ENCODE results near the gene KCNK1. TPM values are rescaled to one million over a fixed set of nuclear protein-coding genes. Genes with fewer than 3 reads are reported as not detected.
"Not testable (repeated sequence)": the region's sequence is repeated elsewhere in the genome, so short reads cannot be mapped to it uniquely, and the experiment has no call there.

Gene KCNK1
- polyA plus RNA-seq, 4 donors: 6.7 to 8.2 (median 7.4) TPM

- DNase-seq (ENCODE audit: low read depth in 4 of 4, low spot score in 2 of 4): no peak
These were observed 6.4 kb upstream of the KCNK1 start for GRCh38 chr1:233607252-233608119.

GRCh38 chr1:233608988-233609387 lies 4.9 kb upstream of the KCNK1 start:
- no peak for DNase-seq (ENCODE audit: low read depth in 4 of 4, low spot score in 2 of 4)

- no peak for DNase-seq (ENCODE audit: low read depth in 4 of 4, low spot score in 2 of 4)
These were observed 4.0 kb upstream of the KCNK1 start for GRCh38 chr1:233609926-233610325.

GRCh38 chr1:233610628-233611027 lies 3.3 kb upstream of the KCNK1 start:
- DNase-seq (ENCODE audit: low read depth in 4 of 4, low spot score in 2 of 4): no peak

GRCh38 chr1:233611363-233611762 lies 2.5 kb upstream of the KCNK1 start:
- not testable (repeated sequence) for DNase-seq (ENCODE audit: low read depth in 4 of 4, low spot score in 2 of 4)

- DNase-seq (ENCODE audit: low read depth in 4 of 4, low spot score in 2 of 4): no peak
These were observed 352 bp downstream of the KCNK1 start for GRCh38 chr1:233614173-233614742.

- no peak for DNase-seq (ENCODE audit: low read depth in 4 of 4, low spot score in 2 of 4)
These were observed 1.0 kb downstream of the KCNK1 start for GRCh38 chr1:233614743-233615521.

- no peak for DNase-seq (ENCODE audit: low read depth in 4 of 4, low spot score in 2 of 4)
These were observed 1.7 kb downstream of the KCNK1 start for GRCh38 chr1:233615571-233615970.

GRCh38 chr1:233617025-233617424 lies 3.1 kb downstream of the KCNK1 start:
- no peak for DNase-seq (ENCODE audit: low read depth in 4 of 4, low spot score in 2 of 4)

- DNase-seq (ENCODE audit: low read depth in 4 of 4, low spot score in 2 of 4): not testable (repeated sequence)
These were observed 5.5 kb downstream of the KCNK1 start for GRCh38 chr1:233619414-233619813.

- no peak for DNase-seq (ENCODE audit: low read depth in 4 of 4, low spot score in 2 of 4)
These were observed 6.2 kb downstream of the KCNK1 start for GRCh38 chr1:233620065-233620464.

GRCh38 chr1:233621923-233622322 lies 8.0 kb downstream of the KCNK1 start:
- DNase-seq (ENCODE audit: low read depth in 4 of 4, low spot score in 2 of 4): no peak

- no peak for DNase-seq (ENCODE audit: low read depth in 4 of 4, low spot score in 2 of 4)
These were observed 10.4 kb downstream of the KCNK1 start for GRCh38 chr1:233624289-233624688.

GRCh38 chr1:233625087-233625486 lies 11.2 kb downstream of the KCNK1 start:
- no peak for DNase-seq (ENCODE audit: low read depth in 4 of 4, low spot score in 2 of 4)

- no peak for DNase-seq (ENCODE audit: low read depth in 4 of 4, low spot score in 2 of 4)
These were observed 11.6 kb downstream of the KCNK1 start for GRCh38 chr1:233625510-233625981.

GRCh38 chr1:233627376-233627775 lies 13.5 kb downstream of the KCNK1 start:
- DNase-seq (ENCODE audit: low read depth in 4 of 4, low spot score in 2 of 4): no peak

- no peak for DNase-seq (ENCODE audit: low read depth in 4 of 4, low spot score in 2 of 4)
These were observed 13.9 kb downstream of the KCNK1 start for GRCh38 chr1:233627823-233628222.

GRCh38 chr1:233629305-233629935 lies 15.5 kb downstream of the KCNK1 start:
- DNase-seq (ENCODE audit: low read depth in 4 of 4, low spot score in 2 of 4): no peak

GRCh38 chr1:233631810-233632405 lies 18.0 kb downstream of the KCNK1 start:
- DNase-seq (ENCODE audit: low read depth in 4 of 4, low spot score in 2 of 4): no peak

GRCh38 chr1:233632436-233632835 lies 18.5 kb downstream of the KCNK1 start:
- DNase-seq (ENCODE audit: low read depth in 4 of 4, low spot score in 2 of 4): no peak
